ENCODE measurements around the gene SYT7.

The SYT7 gene

DNA sequence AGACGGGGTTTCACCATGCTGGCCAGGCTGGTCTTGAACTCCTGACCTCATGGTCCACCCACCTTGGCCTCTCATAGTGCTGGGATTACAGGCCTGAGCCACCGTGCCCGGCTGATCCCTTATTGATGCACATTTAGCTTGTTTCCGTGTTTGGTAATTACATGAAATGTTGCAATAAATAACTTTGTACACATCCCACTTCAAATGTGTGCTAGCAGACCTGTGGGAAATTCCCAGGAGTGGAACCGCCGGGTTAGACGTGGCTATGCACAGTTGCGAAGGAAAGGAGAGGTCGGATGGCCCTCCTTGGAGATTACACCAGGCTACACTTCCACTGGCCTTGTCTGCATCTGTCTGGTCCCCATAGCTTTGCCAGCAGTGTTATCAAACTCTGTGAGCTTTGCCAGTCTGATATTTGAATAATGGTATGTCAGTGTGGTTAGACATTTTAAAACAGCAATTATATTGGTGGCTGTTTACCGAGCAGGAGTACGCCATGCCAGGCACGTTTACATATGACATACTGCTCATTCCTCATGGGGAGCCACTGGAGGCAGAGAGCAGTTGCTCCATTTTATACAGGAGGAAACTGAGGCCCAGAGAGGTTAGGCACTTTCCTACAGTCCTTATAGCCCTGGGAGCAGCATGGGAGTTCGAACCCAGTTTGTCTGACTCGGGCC lies 27.2 kb upstream of the SYT7 start:
- DNase-seq: no peak

DNA sequence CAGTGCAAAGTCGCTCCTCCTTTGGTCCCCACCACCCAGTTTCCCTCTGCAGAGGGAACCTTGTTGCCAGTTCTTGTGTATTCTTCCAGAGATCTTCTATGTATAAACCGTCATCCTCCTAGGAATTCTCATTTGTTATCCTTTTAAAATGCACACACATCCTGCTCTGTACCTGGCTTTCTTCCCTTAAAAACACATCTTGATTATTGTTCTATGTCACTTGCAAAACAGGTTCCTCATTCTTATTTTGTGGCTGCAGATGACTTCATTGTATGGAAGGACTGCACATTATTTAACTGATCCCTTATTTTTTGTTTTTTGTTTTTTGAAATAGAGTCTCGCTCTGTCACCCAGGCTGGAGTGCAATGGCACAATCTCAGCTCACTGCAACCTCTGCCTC lies 26.6 kb upstream of the SYT7 start:
- no peak for DNase-seq

DNA sequence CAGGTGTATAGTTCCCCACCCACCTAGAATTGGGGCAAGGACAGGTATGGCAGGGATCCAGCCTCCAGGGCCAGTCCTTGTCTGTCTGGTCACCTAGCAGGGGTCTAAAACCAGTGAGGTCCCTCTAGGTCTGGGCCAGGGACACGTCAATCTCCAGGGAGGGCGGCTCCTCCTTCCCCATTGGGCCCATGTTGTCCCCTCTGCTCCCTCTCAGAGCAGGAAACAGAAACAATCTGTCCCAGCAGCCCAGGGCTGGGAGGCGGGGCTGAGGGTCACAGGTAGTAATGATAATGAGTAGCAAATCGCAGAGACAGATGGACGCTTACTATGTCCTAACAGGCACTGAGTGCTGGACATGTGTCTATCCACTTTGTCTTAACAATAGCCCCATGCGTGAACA lies 22.8 kb upstream of the SYT7 start:
- DNase-seq: no peak

DNA sequence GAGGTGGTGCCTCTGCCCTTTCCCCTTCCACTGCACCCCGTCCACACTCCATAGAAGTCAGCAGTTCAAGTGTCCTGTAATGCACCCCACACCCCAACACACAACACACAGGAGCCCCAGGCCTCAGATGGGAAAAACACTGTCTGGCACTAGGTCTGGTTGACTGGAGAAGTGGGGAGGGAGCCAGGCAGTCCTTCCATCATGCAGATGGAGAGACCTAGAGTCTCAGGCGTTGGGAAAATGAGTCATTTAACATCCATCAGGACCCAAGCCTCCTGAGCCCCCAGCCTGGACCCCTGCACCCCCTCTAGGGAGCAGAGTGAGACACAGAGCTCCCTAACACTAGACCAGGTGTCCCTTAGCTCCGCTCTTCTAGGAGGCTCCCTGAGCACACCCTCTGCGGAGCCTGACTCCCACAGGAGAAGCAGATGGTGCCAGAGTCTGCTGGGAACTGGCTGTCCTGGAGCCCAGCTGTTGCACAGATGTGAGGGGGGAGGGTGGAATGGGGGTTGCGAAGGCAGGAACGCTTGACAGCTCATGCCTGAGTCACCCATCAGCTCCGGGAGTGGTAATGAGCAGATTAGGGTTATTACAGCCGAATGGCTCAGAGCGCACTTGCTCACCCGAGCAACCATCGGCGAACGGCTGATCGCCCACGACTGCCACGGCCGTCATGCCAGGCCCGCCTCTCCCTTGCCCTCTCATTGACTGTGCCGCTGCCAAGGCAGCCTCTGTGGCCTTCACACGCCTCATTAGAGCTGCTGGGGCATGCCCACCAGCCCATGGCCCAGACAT lies 22.1 kb upstream of the SYT7 start:
- DNase-seq: no peak

DNA sequence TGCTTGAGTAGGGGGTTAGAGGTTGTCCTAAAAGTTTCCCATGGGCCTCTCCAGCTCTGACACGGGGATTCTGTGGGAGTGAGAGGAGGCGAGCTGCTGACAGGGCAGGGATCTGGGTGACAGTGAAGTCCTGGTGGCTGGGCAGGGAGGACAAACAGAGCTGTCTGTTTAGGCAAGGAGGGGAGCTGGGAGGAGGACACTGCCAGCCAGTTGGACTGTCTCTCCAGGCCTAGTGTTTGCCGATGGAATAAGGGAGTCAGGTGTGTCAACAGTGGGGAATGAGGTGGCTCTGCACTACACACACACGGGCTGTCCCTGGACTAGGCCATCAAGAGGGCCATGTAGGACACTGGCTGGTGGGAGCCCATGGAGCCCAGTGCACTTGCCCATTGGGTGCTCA lies 20.6 kb upstream of the SYT7 start:
- DNase-seq: peak; percentile 49

DNA sequence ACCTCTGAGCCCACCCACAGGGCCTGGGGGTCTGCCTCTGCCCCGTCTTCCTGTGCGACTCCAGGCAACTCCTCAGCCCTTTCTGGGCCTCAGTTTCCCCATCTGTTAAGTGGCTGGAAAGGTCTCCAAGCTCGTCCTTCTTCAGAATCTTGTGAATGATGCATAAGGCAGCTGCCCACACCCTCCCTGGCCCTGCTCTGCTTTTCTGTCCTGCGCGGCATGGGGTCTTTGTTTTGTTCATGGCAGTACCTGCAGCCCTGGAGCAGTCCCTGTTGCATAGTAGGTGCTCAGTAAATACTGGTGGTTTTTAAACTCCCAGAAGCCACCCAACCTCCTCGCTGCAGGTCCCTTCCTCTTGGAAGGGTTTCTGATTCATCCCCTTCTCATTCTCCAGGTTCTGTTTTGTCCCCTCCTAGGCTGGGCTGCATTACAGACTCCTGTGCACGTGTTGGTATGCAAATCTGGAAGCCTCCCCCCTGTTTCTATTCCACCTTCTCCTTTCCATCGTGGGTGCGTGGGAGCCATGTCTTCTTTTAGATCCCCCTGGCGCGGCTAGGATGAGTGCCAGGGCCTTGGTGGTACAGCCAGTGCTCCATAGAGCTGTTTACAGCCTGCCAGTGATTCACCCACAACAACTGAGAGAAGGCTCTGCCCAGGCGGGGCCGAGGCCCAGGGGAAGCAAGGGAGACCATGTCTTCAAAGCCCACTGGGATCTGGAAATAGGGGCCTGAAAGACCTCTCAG lies 19.3 kb upstream of the SYT7 start:
- no peak for DNase-seq

DNA sequence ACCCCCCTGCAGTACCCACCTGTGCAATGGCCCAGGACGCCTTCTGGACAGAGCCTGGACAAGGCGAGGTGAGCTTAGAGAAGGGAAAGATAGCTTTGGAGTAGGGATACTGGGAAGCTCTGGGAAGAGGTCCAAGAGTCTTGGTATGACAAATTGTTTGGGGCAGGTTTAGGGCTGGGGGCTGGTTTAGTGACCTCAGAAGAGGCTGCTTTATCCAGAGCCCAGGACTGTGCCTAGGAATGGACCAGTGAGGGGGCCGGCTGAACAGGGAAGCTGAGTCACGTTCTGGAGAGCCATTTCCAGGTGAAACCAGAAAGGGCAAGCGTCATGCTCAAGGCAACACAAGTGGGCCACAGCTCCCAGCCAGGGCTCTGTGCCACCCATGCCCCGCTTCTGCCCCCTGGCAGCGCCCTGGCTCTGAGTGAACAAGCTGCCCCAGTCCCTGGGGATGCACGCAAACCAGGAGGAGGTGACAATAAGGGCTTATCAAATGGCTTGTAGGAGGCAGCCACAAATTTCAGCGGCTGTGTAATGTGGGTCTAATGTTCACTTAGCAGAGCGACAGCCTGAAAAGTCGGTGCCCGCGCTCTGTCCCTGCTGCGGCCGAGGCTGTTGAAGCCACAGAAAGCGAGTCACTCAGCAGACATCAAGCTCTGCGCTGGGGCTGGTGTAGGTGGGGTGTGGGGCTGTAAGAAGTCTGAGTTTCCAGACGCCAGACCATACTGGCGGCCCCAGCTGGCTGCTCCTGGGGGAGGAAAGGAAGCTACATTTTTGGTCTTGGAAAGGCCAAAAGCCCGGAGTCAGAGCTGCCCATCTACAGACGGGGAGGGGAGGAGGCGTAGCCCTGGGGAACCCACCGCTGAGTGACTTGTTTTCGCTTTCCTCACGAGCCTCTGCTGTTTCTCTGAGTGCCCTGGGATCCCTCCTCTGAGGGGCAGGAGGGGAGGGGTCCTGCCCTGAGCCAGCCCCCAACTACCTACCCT lies 18.3 kb upstream of the SYT7 start:
- no peak for DNase-seq

DNA sequence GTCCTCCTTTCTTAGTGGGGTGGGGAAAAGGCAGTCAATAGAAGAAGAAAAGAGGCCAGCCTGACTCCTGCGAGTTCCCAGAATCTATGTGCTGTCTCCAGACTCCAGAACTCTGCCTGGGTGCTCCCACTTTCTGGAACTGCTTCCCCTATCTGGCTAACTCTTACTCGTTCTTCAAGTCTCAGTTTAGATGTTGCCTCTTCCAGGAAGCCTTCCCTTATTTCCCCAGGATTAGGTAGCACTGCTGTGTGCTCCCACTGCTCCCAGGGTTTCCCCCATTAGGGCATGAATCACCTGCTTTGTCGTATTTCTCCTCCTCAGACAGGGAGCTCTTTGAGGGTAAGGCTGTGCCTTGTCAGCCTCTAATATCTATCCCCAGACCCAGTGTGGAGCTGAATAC lies 17.5 kb upstream of the SYT7 start:
- no peak for DNase-seq

DNA sequence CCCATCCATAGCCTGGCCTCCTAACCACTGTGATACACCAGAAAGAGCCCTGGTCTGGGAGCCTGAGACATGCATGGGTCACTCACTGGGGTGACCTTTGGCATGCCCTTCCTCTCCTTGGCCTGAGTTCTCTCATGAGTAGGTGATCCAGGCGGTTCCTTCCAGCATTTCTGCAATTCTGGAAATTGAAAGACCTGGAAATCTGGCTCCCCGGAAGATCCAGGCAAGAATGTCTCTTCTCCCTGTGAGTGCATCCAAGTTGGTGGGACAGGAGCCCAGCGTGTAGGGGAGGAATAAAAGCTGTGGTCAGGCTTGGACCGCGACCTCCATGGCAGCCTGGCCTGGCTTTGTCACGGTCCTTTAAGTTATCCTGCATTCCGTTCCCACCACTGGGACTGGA lies 16.1 kb upstream of the SYT7 start:
- no peak for DNase-seq

DNA sequence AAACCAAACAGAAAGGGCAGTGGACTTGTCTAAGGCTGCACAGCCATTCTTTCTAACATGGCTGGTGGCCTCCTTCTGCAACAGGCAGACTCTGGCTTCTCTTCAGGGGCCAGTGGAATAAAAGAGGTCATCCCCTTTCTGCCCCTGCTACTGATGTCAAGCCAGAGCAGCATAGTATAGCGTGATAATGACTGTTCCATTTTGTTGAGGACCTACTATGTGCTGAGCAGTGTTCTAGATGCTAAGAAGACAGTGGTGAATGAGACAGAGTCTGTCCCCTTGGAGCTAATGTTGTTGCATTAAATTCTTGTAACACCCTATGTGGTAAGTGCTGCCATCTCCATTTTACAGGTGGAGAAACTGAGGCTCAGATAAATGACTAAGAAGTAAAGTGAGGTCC lies 15.7 kb upstream of the SYT7 start:
- DNase-seq: no peak

DNA sequence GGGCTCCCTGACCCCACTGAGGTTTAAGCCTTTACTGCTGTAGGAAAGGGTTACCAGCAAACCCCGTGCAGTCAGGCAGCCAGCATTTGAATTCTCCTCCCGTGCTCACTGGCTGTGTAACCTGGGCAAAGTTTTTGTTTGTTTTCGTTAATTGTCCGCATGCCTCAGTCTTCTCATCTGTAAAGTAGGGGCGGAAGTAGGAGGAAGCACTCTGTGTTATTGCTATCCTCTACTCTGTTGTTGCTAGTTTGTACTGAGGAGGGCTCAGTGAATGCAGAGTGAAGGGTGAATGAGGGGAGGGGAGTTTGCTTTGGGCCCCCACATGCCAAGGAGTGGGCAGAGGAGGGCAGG lies 14.0 kb upstream of the SYT7 start:
- no peak for DNase-seq

DNA sequence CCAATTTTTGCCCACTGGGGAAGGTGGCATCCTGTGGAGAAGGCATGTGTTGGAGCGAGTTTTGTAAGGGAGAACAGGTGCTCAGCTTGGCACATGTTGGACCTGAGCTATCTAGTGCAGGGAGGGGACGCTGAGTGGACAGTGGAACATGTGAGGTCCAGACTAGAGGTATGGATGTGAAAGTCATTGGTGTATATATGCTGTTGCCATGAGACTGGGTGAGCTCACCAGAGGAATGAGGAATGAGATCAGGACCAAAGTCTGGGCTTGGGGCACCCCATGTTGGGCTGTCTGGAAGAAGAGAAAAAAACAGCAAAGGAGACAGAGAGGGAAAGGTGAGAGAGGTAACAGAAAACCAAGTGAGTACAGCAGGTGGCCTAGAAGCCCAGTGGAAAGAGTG lies 12.3 kb upstream of the SYT7 start:
- no peak for DNase-seq

DNA sequence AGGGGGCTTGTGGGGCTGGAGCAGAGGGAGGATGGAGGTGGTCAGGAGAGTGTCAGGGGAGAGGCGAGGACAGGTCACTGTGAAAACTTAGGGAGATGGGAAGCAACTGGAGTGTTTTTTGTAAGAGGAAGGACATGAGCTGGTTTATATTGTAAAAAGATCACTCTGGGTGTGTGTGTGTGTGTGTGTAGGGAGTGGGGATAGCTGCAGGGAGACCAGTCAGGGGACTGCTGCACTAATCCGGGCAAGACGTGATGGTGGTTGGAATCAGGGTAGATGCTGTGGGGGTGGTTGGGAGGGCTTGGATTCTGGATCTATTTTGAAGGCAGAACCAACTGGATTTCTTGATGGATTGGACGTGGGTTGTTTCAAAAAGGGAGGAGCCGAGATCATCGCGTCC lies 11.3 kb upstream of the SYT7 start:
- DNase-seq: no peak

DNA sequence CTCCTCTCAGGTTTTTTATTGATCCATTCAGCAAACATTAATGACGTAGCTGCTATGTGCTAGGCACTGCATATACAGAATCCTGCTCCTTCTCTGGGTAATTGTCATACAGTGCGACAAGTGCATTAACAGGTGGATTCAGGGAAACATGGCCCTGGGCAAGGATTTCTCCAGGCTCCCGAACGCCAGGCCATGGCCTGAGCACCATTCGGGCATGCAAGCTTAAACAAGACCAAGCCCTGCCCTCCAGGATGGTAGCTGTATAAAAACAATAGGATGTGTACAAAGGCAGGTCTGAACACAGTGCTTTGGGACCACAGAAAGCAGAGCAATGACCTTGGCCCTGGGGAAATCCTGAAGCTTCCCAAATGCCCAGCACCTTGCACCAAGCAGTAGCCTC lies 9.1 kb upstream of the SYT7 start:
- DNase-seq: no peak

DNA sequence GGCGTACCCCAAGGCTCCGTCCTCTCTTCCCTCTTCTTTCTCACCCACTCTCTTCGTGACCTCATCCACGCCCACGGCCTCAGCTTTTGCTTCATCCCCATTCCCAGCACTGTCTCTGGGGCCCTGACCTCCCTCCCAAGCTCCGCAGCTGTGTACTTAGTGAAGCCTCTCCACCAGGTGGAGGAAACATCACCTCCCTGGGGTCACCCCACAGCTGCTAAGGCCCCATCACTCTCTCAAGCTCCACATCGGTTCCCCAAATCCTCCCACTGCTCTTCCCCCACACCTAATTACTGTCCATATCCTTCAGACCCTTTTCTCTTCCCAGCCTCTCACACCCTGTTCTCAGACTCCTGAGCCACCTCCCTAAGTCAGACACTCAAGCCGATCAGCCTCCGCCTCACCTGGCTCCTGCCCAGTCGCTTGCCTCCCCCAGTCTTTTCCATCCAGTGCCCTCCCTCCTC lies 7.9 kb upstream of the SYT7 start:
- DNase-seq: no peak

DNA sequence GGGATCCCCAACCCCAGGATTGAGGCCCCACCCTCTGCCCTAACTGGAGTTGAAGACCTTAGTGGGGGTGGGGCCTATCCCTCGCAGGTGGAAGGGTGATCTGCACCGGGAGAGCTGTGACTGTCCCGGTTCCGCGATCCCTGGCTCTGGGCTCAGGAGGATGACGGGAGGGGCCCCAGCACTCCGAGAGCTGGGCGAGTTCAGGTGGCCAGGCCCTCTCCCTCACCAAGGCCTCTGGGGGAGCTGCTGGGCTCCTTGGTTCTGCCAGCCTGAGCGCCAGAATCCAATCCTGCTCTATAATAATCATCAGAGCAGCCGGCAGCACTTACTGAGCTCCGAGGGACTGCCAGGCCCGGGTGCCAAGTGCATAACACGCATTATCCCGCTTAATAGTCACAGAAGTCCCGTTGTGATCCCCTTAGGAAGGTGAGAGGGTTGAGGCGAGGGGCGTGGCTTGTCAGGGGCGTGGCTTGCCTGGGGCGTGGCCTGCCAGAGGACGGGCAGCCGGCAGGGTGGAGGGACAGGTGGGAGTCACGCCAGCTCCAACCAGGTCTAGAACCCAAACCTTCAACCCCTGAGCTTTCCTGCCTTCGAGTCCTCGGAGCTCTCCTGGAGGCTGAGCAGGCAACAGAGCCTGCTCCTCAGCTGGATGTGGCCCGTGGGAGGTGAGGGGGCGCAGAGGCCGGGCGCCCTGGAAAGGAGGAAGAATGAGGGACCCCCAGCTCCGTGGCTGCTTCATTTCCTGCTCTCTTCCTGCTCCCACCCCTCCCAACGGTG lies 7.3 kb upstream of the SYT7 start:
- no peak for DNase-seq

DNA sequence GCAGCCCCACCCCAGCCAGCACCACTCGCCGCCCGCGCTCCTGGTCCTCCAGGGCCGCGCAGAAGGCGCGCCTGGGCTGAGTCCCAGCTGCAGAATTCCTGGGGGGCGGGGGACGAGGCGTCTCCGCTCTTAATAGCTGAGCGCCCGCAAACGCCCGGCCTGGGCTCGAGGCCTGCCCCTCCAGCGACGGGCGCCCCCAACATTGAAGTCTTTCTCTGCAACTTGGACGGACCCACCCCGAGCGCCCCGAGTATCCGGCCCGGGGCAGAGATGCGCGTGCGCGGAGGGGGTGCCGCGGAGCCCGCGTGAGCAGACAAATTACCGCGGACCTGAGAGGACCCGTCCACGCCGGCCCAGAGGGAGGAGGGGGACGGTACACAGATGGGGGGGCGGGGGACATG lies 6.7 kb upstream of the SYT7 start:
- no peak for DNase-seq

DNA sequence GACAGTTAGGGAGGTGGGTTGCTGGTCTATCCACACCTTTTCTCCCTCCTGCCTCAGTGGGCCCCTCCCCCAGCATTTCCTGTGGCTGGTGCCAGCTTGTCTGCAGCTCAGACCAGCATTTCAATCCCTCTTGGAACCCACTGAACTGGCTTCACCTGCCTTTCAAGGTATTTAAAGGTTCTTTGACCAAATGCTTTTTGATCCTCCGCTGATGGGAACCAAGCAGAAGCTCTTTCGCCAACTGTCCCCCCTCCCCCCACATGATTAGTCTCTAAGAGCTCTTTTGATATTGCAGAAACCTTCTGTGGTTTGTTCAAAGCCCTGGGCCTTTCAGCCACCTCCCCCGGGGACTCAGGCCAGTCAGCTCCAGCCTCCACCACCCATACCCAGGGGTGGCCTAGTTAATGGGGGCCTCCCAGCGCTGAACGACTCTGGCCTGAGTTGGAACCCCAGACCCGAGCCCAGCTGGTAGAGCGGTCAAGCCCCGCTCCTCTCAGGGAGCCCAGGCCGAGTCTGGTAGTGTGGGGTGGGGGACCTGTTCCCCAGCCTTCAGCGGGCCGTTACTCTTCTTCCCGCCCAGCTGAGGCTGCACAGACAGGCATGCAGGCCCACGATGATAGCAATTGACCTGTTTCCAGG lies 6.0 kb upstream of the SYT7 start:
- DNase-seq: no peak

DNA sequence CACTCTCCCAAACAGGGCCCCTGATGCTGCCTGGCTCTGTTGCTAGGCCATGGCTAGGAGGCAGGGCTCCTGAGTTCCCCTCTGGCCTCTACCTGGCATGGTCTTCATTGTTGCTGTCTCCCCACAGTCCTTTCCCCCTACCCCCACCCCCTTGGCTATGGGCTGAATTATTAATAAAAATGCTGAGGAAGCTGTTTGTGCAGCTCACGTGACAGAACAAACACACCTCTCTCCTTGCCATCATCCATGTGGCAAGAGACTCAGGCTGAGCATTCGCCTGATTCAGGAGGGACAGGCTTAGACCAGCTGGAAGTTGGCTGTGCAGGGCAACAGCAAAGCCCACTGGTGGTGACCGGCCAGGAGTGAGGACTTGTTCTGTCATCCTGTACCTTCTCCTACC lies 4.2 kb upstream of the SYT7 start:
- DNase-seq: no peak

DNA sequence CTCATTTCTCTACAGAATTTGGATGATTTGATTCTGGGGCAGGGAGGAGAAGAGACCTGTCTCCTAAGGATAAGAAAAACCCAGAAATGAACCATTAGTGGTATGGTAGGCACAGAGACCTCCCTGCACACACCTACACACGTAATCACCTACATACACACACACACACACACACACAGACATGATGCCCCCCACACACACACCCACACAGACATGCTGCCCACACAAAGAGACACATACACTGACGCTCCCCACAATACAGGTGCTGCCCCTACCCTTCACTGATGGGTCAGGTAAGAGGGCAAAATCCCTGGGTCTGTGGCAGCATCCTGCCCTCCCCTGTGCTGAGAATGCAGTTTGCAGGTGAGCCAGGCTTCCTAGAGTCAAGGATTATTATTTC lies 1.1 kb upstream of the SYT7 start:
- DNase-seq: no peak

DNA sequence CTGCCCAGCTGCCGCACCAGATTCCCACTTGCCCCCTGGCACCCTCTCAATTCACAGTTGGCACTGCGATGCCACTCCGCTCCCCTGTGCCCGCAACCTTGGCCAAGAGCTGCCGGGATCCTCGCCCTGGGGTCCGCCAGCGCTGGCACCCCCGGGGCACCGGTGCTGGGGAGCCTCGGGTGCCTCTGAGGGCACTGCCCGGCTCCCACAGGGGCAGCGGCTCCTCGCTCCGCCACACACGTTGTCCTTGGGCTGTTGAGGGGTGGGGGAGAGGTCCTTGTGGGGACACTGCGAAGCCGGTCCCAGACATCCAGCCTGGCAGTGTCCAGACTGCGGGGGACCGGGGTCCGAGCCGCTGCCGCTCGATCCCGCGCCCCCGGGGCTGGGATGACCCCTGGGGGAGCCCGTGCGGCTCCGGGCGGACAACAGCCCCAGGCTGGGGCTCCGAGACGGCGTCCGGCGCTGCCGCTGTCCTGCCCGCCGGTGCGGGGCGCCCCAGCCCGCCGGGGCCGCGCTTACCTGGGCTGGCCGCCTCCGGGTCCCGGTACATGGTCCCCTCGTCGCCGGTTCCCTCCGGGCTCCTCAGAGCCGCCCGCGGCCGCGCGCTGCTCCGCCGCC lies 496 bp downstream of the SYT7 start:
- no peak for DNase-seq

All from NCI-H1092 (cell line).